Right lobe of liver (tissue), 6 donors: ENCODE data around the gene ETV3L. TPM values are rescaled to one million over a fixed set of nuclear protein-coding genes. Genes with fewer than 3 reads are reported as not detected.

Source experiments
- ATAC-seq, 4 donors: fragments of 200-7000 bp; cut with Tn5 transposase; one replicate each; pipeline ENCODE4 v1.9.1; 2020; ENCODE audit warnings: mild to moderate bottlenecking in 4 of 4, moderate library complexity in 4 of 4
- DNase-seq, 3 donors: peaks; one replicate each; pipeline ENCODE4 v3.0.0-alpha.2; 2020
- H3K27ac ChIP-seq, 3 donors: fragments of 200-600 bp; one replicate each; pipeline ENCODE4 v1.8.0; 2022
- H3K27me3 ChIP-seq, 2 donors: fragments of 200-600 bp; one replicate each; pipeline ENCODE4 v1.8.0; 2022
- H3K36me3 ChIP-seq, 4 donors: fragments of 200-600 bp; sonication (generic) in 1 of 4; one replicate each; pipeline versions ENCODE4 v1.5.1 to v1.8.0; 2017 to 2022; ENCODE audit warnings: control low read depth in 1 of 4
- H3K4me1 ChIP-seq, 4 donors: fragments of 200-600 bp; sonication (generic) in 1 of 4; one replicate each; pipeline versions ENCODE4 v1.5.1 to v1.8.0; 2017 to 2022; ENCODE audit warnings: control low read depth in 1 of 4
- H3K4me3 ChIP-seq, 3 donors: fragments of 200-600 bp; one replicate each; pipeline ENCODE4 v1.8.0; 2022
- H3K9me3 ChIP-seq, 4 donors: fragments of 200-600 bp; sonication (generic) in 1 of 4; one replicate each; pipeline versions ENCODE4 v1.5.1 to v1.8.0; 2017 to 2022; ENCODE audit warnings: control low read depth in 1 of 4
- POLR2A ChIP-seq: fragments of 450-650 bp; IDR thresholded peaks from one replicate; pipeline ENCODE4 v1.6.1; 2017; ENCODE audit warnings: antibody characterized with exemption, mild to moderate bottlenecking
- WGBS: methylation state at CpG from one replicate; pipeline ENCODE4 v1.1.6; 2018; ENCODE audit warnings: low coverage, low lambda C conversion rate; ENCODE audit not compliant: insufficient coverage; ENCODE audit errors: missing lambda C conversion rate; 5-methylcytosine and 5-hydroxymethylcytosine counted together
- intact Hi-C, 2 donors: fragments of 100-400 bp; cut with DNase I; formaldehyde crosslinking; loops; one replicate each; pipeline versions ENCODE4 v1.11.2 to v1.14.1; 2022
- total RNA-seq, 6 experiments: library from RNA; depleted of rRNA in 2 of 6; stranded (reverse); fragments of >200 nt in 2 of 6; fragmentation: NEBNext Ultra II Directional in 3 of 6; extraction: Animal tissue kit (Norgen Biotek cat#: 25700) in 3 of 6; gene quantifications; one replicate each; pipeline versions ENCODE4 v1.1.0 to v1.2.4, GENCODE V29; 2016 to 2023
- TF ChIP-seq, protein P1 (sequence below), 4 donors: fragments of 200-600 bp in 3 of 4; fragments of 450-650 bp in 1 of 4; IDR thresholded peaks; one replicate each; pipeline versions ENCODE4 v1.5.1 to v1.8.0; 2016 to 2022; ENCODE audit warnings: antibody characterized with exemption in 4 of 4, mild to moderate bottlenecking in 2 of 4
- donor health status: DM: no; HTN: yes; CAD: no.
- donor health status: DM: no; HTN: no; CAD: no.
- donor health status: DM: no; HTN: no; CAD: no.
- donor health status: DM: no; HTN: yes; CAD: no.
- donor health status: DM: no; HTN: yes; CAD: no.

Gene ETV3L
- total RNA-seq, 6 experiments from 2014 or later = not detected

DNA sequence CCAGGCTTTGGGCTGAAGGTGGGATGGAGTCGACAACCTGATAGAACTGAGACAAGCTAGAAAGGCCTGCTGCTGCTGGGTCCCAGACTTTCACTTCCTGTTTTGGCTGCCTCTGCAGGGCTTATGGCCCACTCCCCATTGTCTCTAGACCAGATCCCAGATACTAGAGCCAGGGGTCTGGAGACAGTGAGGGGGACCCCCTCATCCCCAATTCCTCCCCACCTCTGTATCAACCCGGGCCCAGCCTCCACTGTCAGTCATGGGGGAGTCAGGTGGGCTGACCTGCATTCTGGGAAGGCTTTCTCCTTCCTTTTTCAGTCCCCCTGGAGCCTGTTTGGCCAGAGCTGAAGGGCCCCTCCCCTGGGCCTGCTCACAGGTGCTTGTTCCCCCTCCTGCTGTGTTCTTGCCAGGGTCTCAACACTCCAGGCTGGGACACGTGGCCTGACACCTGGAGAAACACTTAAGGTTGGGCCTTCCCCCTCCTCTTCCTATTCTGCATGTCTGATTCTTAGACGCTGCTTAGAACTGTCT is 18.0 kb upstream of the ETV3L start:
- H3K36me3 ChIP-seq = peaks cover 0 to 4% (median 0%) of the 10 kb centered on the region in 4 donors
- DNase-seq = no peak
- H3K9me3 ChIP-seq = no peaks in the 10 kb centered on the region
- H3K27ac ChIP-seq = no peak overlapping the region
- TF ChIP-seq, protein P1, sequence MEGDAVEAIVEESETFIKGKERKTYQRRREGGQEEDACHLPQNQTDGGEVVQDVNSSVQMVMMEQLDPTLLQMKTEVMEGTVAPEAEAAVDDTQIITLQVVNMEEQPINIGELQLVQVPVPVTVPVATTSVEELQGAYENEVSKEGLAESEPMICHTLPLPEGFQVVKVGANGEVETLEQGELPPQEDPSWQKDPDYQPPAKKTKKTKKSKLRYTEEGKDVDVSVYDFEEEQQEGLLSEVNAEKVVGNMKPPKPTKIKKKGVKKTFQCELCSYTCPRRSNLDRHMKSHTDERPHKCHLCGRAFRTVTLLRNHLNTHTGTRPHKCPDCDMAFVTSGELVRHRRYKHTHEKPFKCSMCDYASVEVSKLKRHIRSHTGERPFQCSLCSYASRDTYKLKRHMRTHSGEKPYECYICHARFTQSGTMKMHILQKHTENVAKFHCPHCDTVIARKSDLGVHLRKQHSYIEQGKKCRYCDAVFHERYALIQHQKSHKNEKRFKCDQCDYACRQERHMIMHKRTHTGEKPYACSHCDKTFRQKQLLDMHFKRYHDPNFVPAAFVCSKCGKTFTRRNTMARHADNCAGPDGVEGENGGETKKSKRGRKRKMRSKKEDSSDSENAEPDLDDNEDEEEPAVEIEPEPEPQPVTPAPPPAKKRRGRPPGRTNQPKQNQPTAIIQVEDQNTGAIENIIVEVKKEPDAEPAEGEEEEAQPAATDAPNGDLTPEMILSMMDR (IDR thresholded peaks at IDR 0.05) = no peak
- TF ChIP-seq POLR2A = no peak
- H3K4me3 ChIP-seq = no peak overlapping the region
- ATAC-seq = no peak
- WGBS = 69% methylated on average over 2 of the region's 4 CpGs
- H3K27me3 ChIP-seq = no peaks in the 10 kb centered on the region
- peaks cover 0 to 4% (median 0%) of the 10 kb centered on the region in 4 donors for H3K4me1 ChIP-seq
- intact Hi-C loops = no loop called here

DNA sequence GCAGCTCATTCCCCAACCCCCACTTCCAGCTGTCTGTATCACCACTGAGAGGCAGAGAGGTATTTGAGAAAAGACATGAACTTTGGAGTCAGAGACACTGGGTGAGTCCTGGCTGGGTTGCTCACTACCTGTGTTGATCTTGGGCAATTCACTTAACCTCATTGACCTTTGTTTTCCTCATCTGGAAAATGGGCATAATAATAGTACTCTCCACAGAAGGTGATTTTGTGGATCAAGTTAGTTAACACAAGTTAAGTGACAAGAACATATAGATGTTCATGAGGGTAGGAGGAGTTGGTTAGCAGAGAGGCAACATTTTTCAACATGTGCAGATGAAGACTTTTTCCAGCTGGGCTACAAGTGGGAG is 17.1 kb upstream of the ETV3L start:
- peaks cover 0 to 4% (median 0%) of the 10 kb centered on the region in 4 donors for H3K4me1 ChIP-seq
- no peak overlapping the region for H3K27ac ChIP-seq
- H3K4me3 ChIP-seq = no peak overlapping the region
- DNase-seq (no peak), ATAC-seq (no peak)
- intact Hi-C loops = no loop called here
- H3K36me3 ChIP-seq = peaks cover 0 to 4% (median 0%) of the 10 kb centered on the region in 4 donors
- H3K9me3 ChIP-seq = no peaks in the 10 kb centered on the region
- TF ChIP-seq, protein P1 (IDR thresholded peaks at IDR 0.05) = no peak
- no peak for TF ChIP-seq POLR2A
- no peaks in the 10 kb centered on the region for H3K27me3 ChIP-seq

DNA sequence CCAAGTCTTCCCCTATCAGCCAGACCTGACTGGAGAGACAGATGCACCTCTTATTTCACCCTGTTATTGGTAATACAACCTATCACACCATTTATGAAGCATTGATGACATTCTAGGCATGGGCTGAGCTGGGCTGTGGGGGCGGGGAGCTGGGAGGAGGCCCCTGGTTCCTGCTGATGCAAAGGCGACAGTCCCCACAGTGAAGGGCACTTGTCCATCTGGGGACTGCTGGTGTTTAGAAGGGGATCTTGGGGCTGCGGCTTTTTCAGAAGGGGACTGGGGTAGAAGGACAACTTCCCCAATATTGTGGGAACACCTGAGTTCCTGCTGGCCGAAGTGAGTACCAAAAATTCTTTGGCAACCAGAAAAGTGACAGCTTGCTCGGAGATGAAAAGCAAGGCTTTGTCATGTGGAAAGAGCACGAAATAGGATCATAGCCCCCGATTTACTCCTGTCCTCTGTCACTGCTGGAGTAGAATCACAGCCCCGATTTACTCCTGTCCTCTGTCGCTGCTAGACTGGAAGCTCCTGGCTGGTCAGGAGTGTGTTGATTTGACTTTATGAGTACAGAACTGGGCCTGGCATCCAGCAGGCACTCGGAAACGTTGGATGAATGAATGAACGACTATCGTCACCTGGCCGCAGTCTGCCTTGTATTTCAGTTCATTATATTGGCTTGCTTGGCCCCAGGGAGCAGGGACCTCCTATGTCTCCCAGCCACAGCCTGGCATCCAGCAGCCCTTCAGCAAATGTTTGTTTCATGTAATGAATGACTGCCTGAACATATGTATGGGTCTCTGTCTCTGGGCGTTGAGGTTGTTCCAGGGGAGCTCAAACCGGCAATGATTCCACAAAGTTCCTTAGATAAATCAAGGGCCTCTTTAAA is 16.5 kb upstream of the ETV3L start:
- Histone ChIP-seq H3K4me1 (peaks cover 0 to 4% (median 0%) of the 10 kb centered on the region in 4 donors), H3K4me3 (no peak overlapping the region), H3K36me3 (no peaks in the 10 kb centered on the region), H3K9me3 (no peaks in the 10 kb centered on the region), H3K27me3 (no peaks in the 10 kb centered on the region), H3K27ac (no peak overlapping the region)
- DNase-seq = no peak
- WGBS = 64% methylated on average over 8 of the region's 16 CpGs
- ATAC-seq = no peak
- intact Hi-C loops = no loop called here
- TF ChIP-seq, protein P1 (IDR thresholded peaks at IDR 0.05) = no peak
- TF ChIP-seq POLR2A = no peak

- Histone ChIP-seq H3K4me3 (no peak overlapping the region), H3K36me3 (no peaks in the 10 kb centered on the region), H3K4me1 (peaks cover 0 to 4% (median 0%) of the 10 kb centered on the region in 4 donors), H3K9me3 (no peaks in the 10 kb centered on the region), H3K27me3 (no peaks in the 10 kb centered on the region), H3K27ac (no peak overlapping the region)
- TF ChIP-seq, protein P1 (IDR thresholded peaks at IDR 0.05) = no peak
- no peak for TF ChIP-seq POLR2A
- intact Hi-C loops = no loop called here
- peak in 3 of 4 donors; percentile 24 to 91 (median 69) for ATAC-seq
- DNase-seq = no peak
- WGBS = 44% methylated on average over 2 of the region's 3 CpGs
These were observed 15.8 kb upstream of the ETV3L start for GRCh38 chr1:157115429-157115838.
